Cardiac muscle cell (in vitro differentiated cells and primary cell): Measurements from ENCODE around the gene SON. TPM values are rescaled to one million over a fixed set of nuclear protein-coding genes. Genes with fewer than 3 reads are reported as not detected.

Source experiments
- DNase-seq, 2 donors: peaks; one replicate each; pipeline versions ENCODE4 v3.0.0 to v3.0.0-alpha.2; 2010 to 2017; ENCODE audit warnings: low read depth in 1 of 2, low spot score in 1 of 2
- H3K27ac ChIP-seq: fragments of 200-600 bp; sonication (generic); 2 replicates; pipeline ENCODE4 v1.5.1; 2016
- H3K27me3 ChIP-seq: fragments of 200-600 bp; sonication (generic); 2 replicates; pipeline ENCODE4 v1.6.0; 2016; ENCODE audit warnings: control low read depth
- H3K36me3 ChIP-seq: fragments of 200-600 bp; sonication (generic); 2 replicates; pipeline ENCODE4 v1.5.1; 2016; ENCODE audit warnings: control low read depth
- H3K4me1 ChIP-seq: fragments of 200-600 bp; sonication (generic); 2 replicates; pipeline ENCODE4 v1.8.1; 2017; ENCODE audit warnings: low read depth, mild to moderate bottlenecking, mixed run types
- H3K4me3 ChIP-seq: fragments of 200-600 bp; sonication (generic); 2 replicates; pipeline ENCODE4 v1.5.1; 2016; ENCODE audit warnings: mild to moderate bottlenecking
- H3K9me3 ChIP-seq: fragments of 200-600 bp; sonication (generic); 2 replicates; pipeline ENCODE4 v1.5.1; 2017; ENCODE audit warnings: low read depth, mild to moderate bottlenecking, control low read depth
- CTCF ChIP-seq: IDR thresholded peaks from 2 replicates; pipeline ENCODE4 v1.5.1; 2012; ENCODE audit warnings: low read depth, mild to moderate bottlenecking, low read length
- polyA plus RNA-seq: library from polyadenylated mRNA; unstranded; fragments of >200 nt; fragmentation: Nextera tagmentation; extraction: Ambion mirVana; gene quantifications from 2 replicates; pipeline ENCODE4 v1.2.1, GENCODE V29; 2016
- total RNA-seq: library from RNA; depleted of rRNA; stranded (reverse); fragments of >200 nt; gene quantifications from 2 replicates; pipeline ENCODE4 v1.2.3, GENCODE V29; 2016

Gene SON
- total and polyA plus RNA-seq, 2 experiments from 2014 or later = 161 to 314 TPM

DNA sequence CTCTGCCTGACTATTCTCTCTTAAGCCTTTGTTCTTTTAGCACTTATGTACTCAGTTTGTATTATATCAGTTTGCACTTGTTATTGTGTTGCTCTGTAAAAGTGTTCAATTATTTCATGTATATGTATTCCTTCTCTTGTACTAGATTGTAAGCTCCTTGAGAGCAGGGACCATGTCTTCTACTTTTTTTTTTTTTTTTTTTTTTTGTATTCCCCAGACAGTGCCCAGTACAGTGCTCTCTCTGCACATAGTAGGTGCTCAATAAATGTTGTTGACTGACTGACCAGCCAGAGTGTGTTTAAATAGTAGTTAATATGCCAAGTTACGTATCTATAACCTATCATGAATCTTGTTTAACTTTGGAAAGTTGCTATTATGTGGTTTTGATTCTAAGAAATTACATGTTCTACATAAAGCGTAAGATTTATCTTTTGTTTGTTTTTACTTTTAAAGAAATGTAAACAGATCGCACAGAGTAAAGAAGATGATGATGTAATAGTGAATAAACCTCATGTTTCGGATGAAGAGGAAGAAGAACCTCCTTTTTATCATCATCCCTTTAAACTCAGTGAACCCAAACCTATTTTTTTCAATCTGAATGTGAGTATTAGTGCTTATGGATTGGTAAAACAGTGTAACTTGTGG is 16.1 kb downstream of the SON start:
- no peak overlapping the region for H3K4me3 ChIP-seq
- DNase-seq = no peak
- H3K27ac ChIP-seq = no peak overlapping the region
- no peaks in the 10 kb centered on the region for H3K9me3 ChIP-seq
- H3K4me1 ChIP-seq = no peaks in the 10 kb centered on the region
- H3K27me3 ChIP-seq = no peaks in the 10 kb centered on the region
- no peak for TF ChIP-seq CTCF
- peaks cover 89% of the 10 kb centered on the region for H3K36me3 ChIP-seq

DNA sequence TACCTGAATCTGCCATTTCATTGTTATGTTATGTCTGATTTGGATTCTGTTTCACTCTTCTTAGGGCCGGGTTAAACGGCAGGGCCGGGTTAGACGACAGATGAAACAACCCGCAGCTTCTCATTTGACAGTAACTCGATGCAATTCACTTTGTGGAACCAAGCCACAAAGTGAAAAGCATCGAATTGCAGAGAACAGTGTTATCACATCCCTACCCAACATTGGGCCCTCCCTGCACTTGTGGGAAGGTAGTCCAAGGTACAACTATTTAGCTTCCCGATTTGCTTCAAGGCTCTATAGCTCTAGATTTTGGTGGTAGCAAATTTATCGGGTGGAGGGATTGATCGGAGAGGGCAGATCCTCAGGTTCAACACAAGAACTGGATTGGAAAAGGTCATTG is 17.0 kb downstream of the SON start:
- no peaks in the 10 kb centered on the region for H3K27me3 ChIP-seq
- no peak overlapping the region for H3K4me3 ChIP-seq
- no peaks in the 10 kb centered on the region for H3K9me3 ChIP-seq
- H3K27ac ChIP-seq = no peak overlapping the region
- TF ChIP-seq CTCF = no peak
- H3K36me3 ChIP-seq = peaks cover 84% of the 10 kb centered on the region
- no peak for DNase-seq
- H3K4me1 ChIP-seq = no peaks in the 10 kb centered on the region

DNA sequence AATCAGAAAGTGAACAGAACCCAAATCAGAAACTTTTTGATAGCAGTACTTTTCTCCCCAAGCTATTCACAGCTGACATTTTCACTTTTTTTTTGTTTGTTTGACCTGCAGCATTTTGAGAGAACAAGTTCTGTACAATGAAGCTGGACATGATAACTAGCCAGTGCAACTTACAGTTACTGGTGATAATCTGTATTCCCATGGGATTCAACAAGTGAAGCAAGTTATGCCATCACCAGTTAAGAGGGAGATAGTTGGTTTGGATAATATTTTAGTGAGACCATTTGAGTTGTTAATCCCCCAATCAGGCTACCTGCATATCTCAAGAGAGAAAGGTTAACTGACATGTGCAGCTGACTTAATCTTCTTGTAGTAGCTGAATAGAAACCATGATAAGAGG is 18.1 kb downstream of the SON start:
- H3K27me3 ChIP-seq = no peaks in the 10 kb centered on the region
- peak overlapping the region; percentile 12 for H3K27ac ChIP-seq
- H3K4me1 ChIP-seq = no peaks in the 10 kb centered on the region
- no peak for TF ChIP-seq CTCF
- no peak for DNase-seq
- no peak overlapping the region for H3K4me3 ChIP-seq
- H3K9me3 ChIP-seq = no peaks in the 10 kb centered on the region
- peaks cover 75% of the 10 kb centered on the region for H3K36me3 ChIP-seq

DNA sequence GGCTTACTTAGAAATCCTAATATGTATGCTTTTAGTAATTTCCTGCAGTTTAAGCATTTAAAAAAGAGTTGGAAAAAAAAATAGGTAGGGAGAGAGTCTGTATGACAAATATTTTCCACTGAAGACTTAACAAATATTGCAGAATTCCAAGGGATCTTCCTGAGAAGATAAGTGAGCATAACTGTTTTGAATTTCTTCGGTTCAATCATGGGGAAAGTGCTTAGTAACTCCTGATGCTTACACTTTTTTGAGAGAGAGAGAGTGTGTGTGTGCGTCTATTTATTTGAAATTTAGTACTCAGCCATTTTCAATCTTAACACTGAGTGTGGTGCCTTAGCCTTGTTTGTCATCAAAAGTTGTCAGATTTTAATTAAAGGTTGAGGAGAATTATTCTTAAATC is 18.5 kb downstream of the SON start:
- Histone ChIP-seq H3K4me3 (no peak overlapping the region), H3K36me3 (peaks cover 71% of the 10 kb centered on the region), H3K27ac (peak overlapping the region; percentile 12), H3K4me1 (no peaks in the 10 kb centered on the region), H3K9me3 (no peaks in the 10 kb centered on the region), H3K27me3 (no peaks in the 10 kb centered on the region)
- TF ChIP-seq CTCF = no peak
- peak in 1 of 2 donors; percentile 34 for DNase-seq

GRCh38 chr21:33562389-33562788 is 19.6 kb downstream of the SON start:
- Histone ChIP-seq H3K4me3 (no peak overlapping the region), H3K27me3 (no peaks in the 10 kb centered on the region), H3K9me3 (no peaks in the 10 kb centered on the region), H3K4me1 (no peaks in the 10 kb centered on the region), H3K27ac (no peak overlapping the region), H3K36me3 (peaks cover 73% of the 10 kb centered on the region)
- TF ChIP-seq CTCF = no peak
- DNase-seq = no peak
